HCEC 1CT (cell line): ENCODE results near the gene KCNJ6.

Experiments
- DNase-seq: peaks from one replicate; pipeline ENCODE4 v3.0.0-alpha.2; 2017

Gene KCNJ6

GRCh38 chr21:37811711-37812110, 104.5 kb downstream of the KCNJ6 start:
- DNase-seq, result no peak

GRCh38 chr21:37808261-37808660, 108.0 kb downstream of the KCNJ6 start:
- DNase-seq, result no peak

GRCh38 chr21:37805266-37805665, 111.0 kb downstream of the KCNJ6 start:
- DNase-seq, result no peak

- no peak for DNase-seq
These were observed 112.3 kb downstream of the KCNJ6 start for GRCh38 chr21:37804001-37804400.

- no peak for DNase-seq
These were observed 113.1 kb downstream of the KCNJ6 start for GRCh38 chr21:37803101-37803651.

- DNase-seq, result no peak
These were observed 115.7 kb downstream of the KCNJ6 start for GRCh38 chr21:37800456-37801061.

GRCh38 chr21:37800057-37800455, 116.2 kb downstream of the KCNJ6 start:
- no peak for DNase-seq

- DNase-seq, result no peak
These were observed 116.8 kb downstream of the KCNJ6 start for GRCh38 chr21:37799211-37800056.

- no peak for DNase-seq
These were observed 118.9 kb downstream of the KCNJ6 start for GRCh38 chr21:37797403-37797802.

GRCh38 chr21:37796011-37796410, 120.2 kb downstream of the KCNJ6 start:
- DNase-seq, result no peak

GRCh38 chr21:37793660-37794059, 122.6 kb downstream of the KCNJ6 start:
- DNase-seq, result peak; percentile 56

- no peak for DNase-seq
These were observed 124.2 kb downstream of the KCNJ6 start for GRCh38 chr21:37792046-37792445.

GRCh38 chr21:37790905-37791304, 125.4 kb downstream of the KCNJ6 start:
- DNase-seq, result no peak

GRCh38 chr21:37788503-37788902, 127.8 kb downstream of the KCNJ6 start:
- no peak for DNase-seq

- peak; percentile 86 for DNase-seq
These were observed 128.8 kb downstream of the KCNJ6 start for GRCh38 chr21:37787456-37787855.

- peak; percentile 11 for DNase-seq
These were observed 131.5 kb downstream of the KCNJ6 start for GRCh38 chr21:37784591-37785318.

- no peak for DNase-seq
These were observed 133.2 kb downstream of the KCNJ6 start for GRCh38 chr21:37783016-37783415.

GRCh38 chr21:37780991-37781983, 135.0 kb downstream of the KCNJ6 start:
- DNase-seq, result peak; percentile 15

GRCh38 chr21:37771181-37771580, 145.1 kb downstream of the KCNJ6 start:
- no peak for DNase-seq

GRCh38 chr21:37770461-37770860, 145.8 kb downstream of the KCNJ6 start:
- DNase-seq, result no peak

- no peak for DNase-seq
These were observed 146.6 kb downstream of the KCNJ6 start for GRCh38 chr21:37769656-37770055.

- peak; percentile 39 for DNase-seq
These were observed 148.3 kb downstream of the KCNJ6 start for GRCh38 chr21:37767984-37768383.
